A673 (cell line): ENCODE results near the gene ABCA4. TPM values are rescaled to one million over a fixed set of nuclear protein-coding genes. Genes with fewer than 3 reads are reported as not detected.

Experiments used
- BruUV-seq: library from RNA; stranded (reverse); fragments of 400-500 nt; replicated peaks from 2 replicates; lab custom pipeline; 2021; lab: Mats Ljungman, UMichigan
- CTCF ChIA-PET: fragments of 300-600 bp; sonication (Branson Sonifier 250); formaldehyde crosslinking; loops from one replicate; lab custom pipeline; 2022; ENCODE audit warnings: antibody characterized with exemption; lab: Charles Lee
- POLR2A ChIA-PET: fragments of 300-600 bp; sonication (Branson Sonifier 250); formaldehyde crosslinking; loops from one replicate; lab custom pipeline; 2022; ENCODE audit warnings: antibody characterized with exemption; ENCODE audit not compliant: low non-redundant PET; lab: Charles Lee
- DNase-seq: peaks from one replicate; pipeline ENCODE4 v3.0.0-alpha.2; 2015; ENCODE audit warnings: low spot score
- H3K27ac ChIP-seq: fragments of 200-600 bp; sonication (generic); 2 replicates; pipeline ENCODE4 v1.5.1; 2016; ENCODE audit warnings: mixed run types, low read depth, mild to moderate bottlenecking, mixed read lengths, antibody characterized with exemption, low read length; ENCODE audit not compliant: poor library complexity, severe bottlenecking
- H3K27me3 ChIP-seq: fragments of 200-600 bp; sonication (generic); replicated peaks from 2 replicates; pipeline ENCODE4 v1.6.1; 2017; ENCODE audit warnings: mixed run types, low read depth, mild to moderate bottlenecking, mixed read lengths, antibody characterized with exemption, low read length; ENCODE audit not compliant: insufficient read depth, poor library complexity
- H3K36me3 ChIP-seq: fragments of 200-600 bp; sonication (generic); 2 replicates; pipeline ENCODE4 v1.6.1; 2016; ENCODE audit warnings: mixed run types, mild to moderate bottlenecking, mixed read lengths, antibody characterized with exemption, low read length; ENCODE audit not compliant: insufficient read depth, poor library complexity, severe bottlenecking
- H3K4me1 ChIP-seq: fragments of 200-600 bp; sonication (generic); 2 replicates; pipeline ENCODE4 v1.6.1; 2017; ENCODE audit warnings: mixed run types, mild to moderate bottlenecking, mixed read lengths, antibody characterized with exemption, low read length; ENCODE audit not compliant: insufficient read depth, poor library complexity, severe bottlenecking
- H3K4me3 ChIP-seq: fragments of 200-600 bp; sonication (generic); 2 replicates; pipeline ENCODE4 v1.5.1; 2016; ENCODE audit warnings: low read depth, mixed run types, mild to moderate bottlenecking, mixed read lengths, low read length; ENCODE audit not compliant: poor library complexity, severe bottlenecking
- H3K9me3 ChIP-seq: fragments of 200-600 bp; sonication (generic); 2 replicates; pipeline ENCODE4 v1.6.1; 2016; ENCODE audit warnings: mixed run types, low read depth, mild to moderate bottlenecking, mixed read lengths, antibody characterized with exemption, low read length; ENCODE audit not compliant: poor library complexity, severe bottlenecking
- EZH2 ChIP-seq: fragments of 200-600 bp; sonication (generic); IDR thresholded peaks from 2 replicates; pipeline ENCODE4 v1.6.1; 2017; ENCODE audit warnings: borderline replicate concordance, low read depth, mild to moderate bottlenecking, mixed read lengths, antibody characterized with exemption, low read length; ENCODE audit not compliant: poor library complexity, severe bottlenecking
- intact Hi-C: fragments of 100-400 bp; cut with micrococcal nuclease; formaldehyde crosslinking; loops from one replicate; pipeline ENCODE4 v1.10.0; 2022; ENCODE audit not compliant: unreplicated experiment
- total RNA-seq: library from RNA; stranded (reverse); gene quantifications from 2 replicates; pipeline ENCODE4 v1.2.3, GENCODE V29; 2021
- TF ChIP-seq, protein P1 (sequence below): fragments of 300-800, 200-600 bp; sonication (generic); conservative IDR thresholded peaks from 2 replicates; pipeline ENCODE4 v1.5.1; 2017; ENCODE audit warnings: low read depth, mild to moderate bottlenecking, antibody characterized with exemption, low read length, moderate library complexity, mixed read lengths

Gene ABCA4
- total RNA-seq, 1 experiment from 2014 or later: 0.09 TPM

DNA sequence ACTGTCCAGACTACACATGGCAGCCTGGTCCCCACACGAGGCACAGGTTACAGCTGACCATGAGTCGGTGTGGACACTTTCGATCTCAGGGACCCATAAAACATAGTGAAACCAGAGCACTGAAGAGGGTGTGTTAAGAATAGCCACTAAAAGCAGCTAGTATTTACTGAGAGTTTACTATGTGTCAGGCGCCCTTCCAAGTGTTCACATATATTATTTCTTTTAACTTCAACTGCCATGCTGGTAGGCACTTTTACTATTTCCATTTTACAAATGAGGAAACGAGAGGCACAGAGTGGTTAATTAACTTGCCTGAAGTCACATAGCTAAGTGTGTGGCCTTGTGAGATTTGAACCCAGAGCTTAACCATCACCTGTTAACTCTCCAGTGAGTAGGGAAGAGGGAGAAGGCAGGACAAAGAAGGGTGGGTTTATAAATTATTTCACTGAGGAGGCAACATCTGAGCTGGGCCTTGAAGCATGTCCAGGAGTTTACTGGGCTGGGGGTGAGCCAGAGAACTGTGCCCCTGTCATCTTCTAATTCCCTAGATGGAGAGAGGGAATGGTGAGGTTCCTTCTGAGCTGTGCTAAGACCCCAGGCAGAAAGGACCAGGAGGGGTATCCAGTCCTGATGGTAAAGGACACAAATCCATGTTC lies 20.7 kb downstream of the ABCA4 start:
- intact Hi-C loops: no loop called here
- H3K4me1 ChIP-seq: peaks cover 30% of the 10 kb centered on the region
- H3K27me3 ChIP-seq: no peaks in the 10 kb centered on the region
- no peak for DNase-seq
- ChIA-PET POLR2A (no interaction called here), CTCF (no interaction called here)
- no peak overlapping the region for H3K27ac ChIP-seq
- BruUV-seq: no TSS peak
- H3K4me3 ChIP-seq: no peak overlapping the region
- H3K9me3 ChIP-seq: no peaks in the 10 kb centered on the region
- H3K36me3 ChIP-seq: no peaks in the 10 kb centered on the region
- TF ChIP-seq, protein P1, sequence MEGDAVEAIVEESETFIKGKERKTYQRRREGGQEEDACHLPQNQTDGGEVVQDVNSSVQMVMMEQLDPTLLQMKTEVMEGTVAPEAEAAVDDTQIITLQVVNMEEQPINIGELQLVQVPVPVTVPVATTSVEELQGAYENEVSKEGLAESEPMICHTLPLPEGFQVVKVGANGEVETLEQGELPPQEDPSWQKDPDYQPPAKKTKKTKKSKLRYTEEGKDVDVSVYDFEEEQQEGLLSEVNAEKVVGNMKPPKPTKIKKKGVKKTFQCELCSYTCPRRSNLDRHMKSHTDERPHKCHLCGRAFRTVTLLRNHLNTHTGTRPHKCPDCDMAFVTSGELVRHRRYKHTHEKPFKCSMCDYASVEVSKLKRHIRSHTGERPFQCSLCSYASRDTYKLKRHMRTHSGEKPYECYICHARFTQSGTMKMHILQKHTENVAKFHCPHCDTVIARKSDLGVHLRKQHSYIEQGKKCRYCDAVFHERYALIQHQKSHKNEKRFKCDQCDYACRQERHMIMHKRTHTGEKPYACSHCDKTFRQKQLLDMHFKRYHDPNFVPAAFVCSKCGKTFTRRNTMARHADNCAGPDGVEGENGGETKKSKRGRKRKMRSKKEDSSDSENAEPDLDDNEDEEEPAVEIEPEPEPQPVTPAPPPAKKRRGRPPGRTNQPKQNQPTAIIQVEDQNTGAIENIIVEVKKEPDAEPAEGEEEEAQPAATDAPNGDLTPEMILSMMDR: no peak
- TF ChIP-seq EZH2: no peak

DNA sequence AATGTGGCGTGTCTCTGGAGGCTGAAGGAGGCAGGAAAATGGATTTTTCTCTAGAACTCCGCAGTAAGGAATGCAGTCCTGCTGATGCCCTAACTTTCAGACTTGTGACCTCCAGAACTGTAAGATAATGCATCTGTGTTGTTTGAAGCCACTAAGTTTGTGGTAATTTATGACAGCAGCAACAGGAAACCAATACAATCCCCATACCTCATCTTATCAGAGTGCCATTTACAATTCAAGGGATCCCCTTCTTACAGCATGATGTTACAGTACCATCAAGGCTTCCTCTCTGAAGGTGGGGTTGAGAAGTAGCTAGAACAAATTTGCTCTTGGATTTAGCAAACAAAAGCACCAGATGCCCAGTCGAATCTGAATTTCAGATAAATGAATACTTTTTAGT lies 21.6 kb downstream of the ABCA4 start:
- CTCF ChIA-PET: no interaction called here
- Histone ChIP-seq H3K9me3 (no peaks in the 10 kb centered on the region), H3K27ac (no peak overlapping the region), H3K4me3 (no peak overlapping the region), H3K4me1 (peaks cover 40% of the 10 kb centered on the region), H3K36me3 (no peaks in the 10 kb centered on the region), H3K27me3 (no peaks in the 10 kb centered on the region)
- POLR2A ChIA-PET: no interaction called here
- no peak for TF ChIP-seq EZH2
- TF ChIP-seq, protein P1: no peak
- BruUV-seq: no TSS peak
- intact Hi-C loops: no loop called here
- no peak for DNase-seq

GRCh38 chr1:94098585-94099111 lies 22.3 kb downstream of the ABCA4 start:
- ChIA-PET CTCF (no interaction called here), POLR2A (no interaction called here)
- H3K4me1 ChIP-seq: peaks cover 46% of the 10 kb centered on the region
- no peak for DNase-seq
- no peak overlapping the region for H3K27ac ChIP-seq
- H3K36me3 ChIP-seq: no peaks in the 10 kb centered on the region
- intact Hi-C loops: no loop called here
- TF ChIP-seq, protein P1: no peak
- H3K4me3 ChIP-seq: no peak overlapping the region
- H3K9me3 ChIP-seq: no peaks in the 10 kb centered on the region
- no TSS peak for BruUV-seq
- no peaks in the 10 kb centered on the region for H3K27me3 ChIP-seq
